ENCODE results near the gene TPD52L2. TPM values are rescaled to one million over a fixed set of nuclear protein-coding genes. Genes with fewer than 3 reads are reported as not detected.

Gene TPD52L2
- total RNA-seq, 1 donor from 2014 or later = 161 TPM

DNA sequence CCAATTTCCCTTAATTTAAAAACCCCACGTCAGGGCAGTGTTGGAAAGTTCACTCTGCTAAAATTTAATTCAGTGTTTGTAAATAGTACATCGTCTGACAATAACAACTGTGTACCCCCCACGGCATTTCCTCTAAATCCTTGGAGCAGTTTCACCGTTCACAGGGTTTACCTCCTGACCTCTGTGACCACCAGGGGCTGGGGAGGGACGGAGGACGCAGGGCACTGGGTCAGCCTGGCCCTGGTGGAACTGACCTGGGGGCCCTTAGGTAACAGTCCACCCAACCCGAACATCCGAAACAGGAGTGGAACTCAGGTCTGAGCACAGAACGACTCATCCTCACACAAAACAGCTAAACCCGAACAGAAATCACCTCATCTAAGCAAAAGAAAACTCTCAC lies 36.1 kb upstream of the TPD52L2 start:
- Histone ChIP-seq H3K36me3 (no peaks in the 10 kb centered on the region), H3K27ac (no peak overlapping the region), H3K4me1 (peaks cover 6 to 15% of the 10 kb centered on the region in 2 donors), H3K27me3 (no peaks in the 10 kb centered on the region), H3K9me3 (no peaks in the 10 kb centered on the region), H3K4me3 (peak overlapping the region in 1 of 2 donors; percentile 99)
- no peak for DNase-seq (ENCODE audit: low spot score in 2 of 2)
- TF ChIP-seq, protein P1, sequence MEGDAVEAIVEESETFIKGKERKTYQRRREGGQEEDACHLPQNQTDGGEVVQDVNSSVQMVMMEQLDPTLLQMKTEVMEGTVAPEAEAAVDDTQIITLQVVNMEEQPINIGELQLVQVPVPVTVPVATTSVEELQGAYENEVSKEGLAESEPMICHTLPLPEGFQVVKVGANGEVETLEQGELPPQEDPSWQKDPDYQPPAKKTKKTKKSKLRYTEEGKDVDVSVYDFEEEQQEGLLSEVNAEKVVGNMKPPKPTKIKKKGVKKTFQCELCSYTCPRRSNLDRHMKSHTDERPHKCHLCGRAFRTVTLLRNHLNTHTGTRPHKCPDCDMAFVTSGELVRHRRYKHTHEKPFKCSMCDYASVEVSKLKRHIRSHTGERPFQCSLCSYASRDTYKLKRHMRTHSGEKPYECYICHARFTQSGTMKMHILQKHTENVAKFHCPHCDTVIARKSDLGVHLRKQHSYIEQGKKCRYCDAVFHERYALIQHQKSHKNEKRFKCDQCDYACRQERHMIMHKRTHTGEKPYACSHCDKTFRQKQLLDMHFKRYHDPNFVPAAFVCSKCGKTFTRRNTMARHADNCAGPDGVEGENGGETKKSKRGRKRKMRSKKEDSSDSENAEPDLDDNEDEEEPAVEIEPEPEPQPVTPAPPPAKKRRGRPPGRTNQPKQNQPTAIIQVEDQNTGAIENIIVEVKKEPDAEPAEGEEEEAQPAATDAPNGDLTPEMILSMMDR (IDR thresholded peaks at IDR 0.05) = no peak
- intact Hi-C loops (cut with DNase I) = no loop called here

DNA sequence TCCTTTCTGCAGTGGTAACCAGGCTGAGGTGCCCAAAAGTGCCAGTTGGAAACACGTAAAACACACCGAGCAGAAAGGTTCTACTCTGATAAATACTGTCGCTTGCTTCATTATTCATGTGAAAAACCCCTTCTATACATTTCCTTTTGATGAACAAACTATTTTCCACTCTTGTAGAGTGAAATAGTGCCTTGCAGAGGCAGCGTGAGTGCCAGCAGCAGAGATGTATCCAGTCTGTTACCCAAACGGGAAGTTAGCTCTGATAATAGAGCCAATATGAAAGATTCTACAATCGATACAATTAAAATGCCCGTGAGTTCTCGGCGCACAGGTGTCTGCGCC lies 35.5 kb upstream of the TPD52L2 start:
- H3K27ac ChIP-seq = no peak overlapping the region
- H3K36me3 ChIP-seq = no peaks in the 10 kb centered on the region
- peak overlapping the region; percentile 82 to 99 for H3K4me3 ChIP-seq
- TF ChIP-seq, protein P1 (IDR thresholded peaks at IDR 0.05) = no peak
- H3K9me3 ChIP-seq = no peaks in the 10 kb centered on the region
- no peak for DNase-seq (ENCODE audit: low spot score in 2 of 2)
- intact Hi-C loops (cut with DNase I) = no loop called here
- peaks cover 13 to 22% of the 10 kb centered on the region in 2 donors for H3K4me1 ChIP-seq
- no peaks in the 10 kb centered on the region for H3K27me3 ChIP-seq

DNA sequence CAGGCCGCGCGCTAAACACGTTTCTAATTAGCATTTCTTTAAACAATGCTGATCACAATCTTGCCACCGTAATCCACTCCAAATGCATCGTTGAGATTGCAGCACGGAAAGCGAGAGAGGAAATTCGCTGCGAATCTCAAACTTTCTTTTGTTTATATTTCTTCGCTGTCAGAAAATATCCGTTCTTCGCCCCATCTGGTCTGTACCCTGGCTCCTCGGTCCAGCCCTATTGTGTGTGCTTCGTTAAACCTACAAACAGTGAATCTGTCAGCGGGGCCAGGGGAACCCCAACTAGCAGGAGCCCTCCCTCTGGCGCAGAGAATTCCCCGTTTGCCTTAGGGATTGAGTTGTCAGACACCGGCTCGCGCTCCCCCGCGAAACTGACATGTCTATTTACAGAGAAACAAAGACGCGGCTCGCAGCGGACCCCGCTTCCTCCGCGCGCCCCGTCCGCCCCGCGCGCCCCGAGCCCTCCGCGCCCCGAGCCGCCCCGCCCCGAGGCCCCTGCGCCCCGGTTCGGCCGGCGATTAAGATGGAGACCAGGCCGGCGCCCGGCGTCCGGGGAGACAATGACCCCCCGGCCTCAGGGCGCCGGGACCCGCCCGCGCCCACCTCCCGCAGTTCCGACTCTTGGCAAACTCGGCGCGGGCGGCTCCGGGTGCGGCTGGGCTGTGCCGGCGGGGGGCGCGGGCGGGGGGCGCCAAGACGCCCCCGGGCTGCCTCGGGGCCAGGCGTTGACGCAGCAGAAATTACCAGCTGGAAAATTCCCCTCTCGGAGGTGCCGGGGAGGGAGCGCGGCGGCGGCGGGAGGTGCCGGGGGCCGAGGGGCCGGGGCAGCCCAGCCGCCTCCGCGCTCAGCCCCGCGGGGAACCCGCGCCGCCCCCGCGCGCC lies 34.9 kb upstream of the TPD52L2 start:
- no peak for DNase-seq (ENCODE audit: low spot score in 2 of 2)
- H3K36me3 ChIP-seq = no peaks in the 10 kb centered on the region
- H3K4me3 ChIP-seq = peak overlapping the region; percentile 82 to 99
- H3K4me1 ChIP-seq = peaks cover 14 to 27% of the 10 kb centered on the region in 2 donors
- intact Hi-C loops (cut with DNase I) = loop anchor here (5.0 kb wide), 1 partner anchor 88 kb away; no protein-coding TSS in a partner anchor
- peak overlapping the region in 1 of 2 donors; percentile 39 for H3K27ac ChIP-seq
- H3K27me3 ChIP-seq = no peaks in the 10 kb centered on the region
- TF ChIP-seq, protein P1 (IDR thresholded peaks at IDR 0.05) = no peak
- H3K9me3 ChIP-seq = no peaks in the 10 kb centered on the region

DNA sequence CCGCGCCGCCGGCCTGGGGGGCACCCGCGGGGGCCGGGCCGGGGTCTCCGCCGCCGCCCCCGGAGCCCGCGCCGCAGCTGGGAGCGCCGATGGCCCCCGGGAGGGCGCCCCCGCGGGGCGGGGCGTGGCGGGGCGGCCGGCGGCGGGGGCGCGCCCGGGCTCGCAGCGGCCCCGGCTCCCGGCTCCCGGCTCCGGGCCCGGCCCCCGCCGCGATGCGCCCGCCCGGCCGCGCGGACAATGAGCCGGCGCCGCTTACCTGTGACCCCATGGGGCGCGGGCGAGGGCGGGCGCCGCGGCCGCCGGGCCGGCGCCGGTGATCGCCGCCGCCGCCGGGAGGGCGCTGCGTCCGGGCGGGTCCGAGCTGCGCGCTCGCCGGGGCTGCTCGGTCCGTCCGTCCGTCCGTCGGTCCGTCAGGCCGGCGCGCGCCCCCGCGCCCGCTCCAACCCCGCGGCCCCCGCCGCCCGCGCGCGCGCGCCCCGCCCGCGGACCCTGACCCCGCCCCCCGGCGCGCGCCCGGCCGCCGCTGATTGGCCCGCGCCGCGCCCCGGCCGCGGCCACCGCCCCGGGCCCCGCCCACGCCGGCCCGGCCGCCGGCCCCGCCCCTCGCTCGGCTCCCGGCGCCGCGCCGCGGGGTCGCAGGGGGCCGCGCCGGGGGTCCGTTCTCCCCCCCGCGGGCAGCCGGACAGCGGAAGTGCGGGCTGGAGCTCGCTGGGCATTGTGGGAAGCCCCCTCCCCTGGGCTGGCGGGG lies 34.1 kb upstream of the TPD52L2 start, which contains the start of gene ZBTB46:
ZBTB46 (minus strand) TSS at position 424 of the 748 bp plus-strand sequence. CDS start 40,507 bp downstream, outside the sequence.
- intact Hi-C loops (cut with DNase I) = loop anchor here (1.0 to 5.0 kb wide), 2 partner anchors 34 to 89 kb away; partner anchors contain the start of gene TPD52L2
- Histone ChIP-seq H3K9me3 (no peaks in the 10 kb centered on the region), H3K4me3 (peak within 1 kb of the TSS; percentile 82 to 99), H3K27ac (peak within 1 kb of the TSS in 1 of 2 donors; percentile 39), H3K27me3 (no peaks in the 10 kb centered on the region), H3K36me3 (no peaks in the 10 kb centered on the region), H3K4me1 (peaks cover 14 to 30% of the 10 kb centered on the region in 2 donors)
- TF ChIP-seq, protein P1 (IDR thresholded peaks at IDR 0.05) = no peak
- DNase-seq (ENCODE audit: low spot score in 2 of 2) = no peak

DNA sequence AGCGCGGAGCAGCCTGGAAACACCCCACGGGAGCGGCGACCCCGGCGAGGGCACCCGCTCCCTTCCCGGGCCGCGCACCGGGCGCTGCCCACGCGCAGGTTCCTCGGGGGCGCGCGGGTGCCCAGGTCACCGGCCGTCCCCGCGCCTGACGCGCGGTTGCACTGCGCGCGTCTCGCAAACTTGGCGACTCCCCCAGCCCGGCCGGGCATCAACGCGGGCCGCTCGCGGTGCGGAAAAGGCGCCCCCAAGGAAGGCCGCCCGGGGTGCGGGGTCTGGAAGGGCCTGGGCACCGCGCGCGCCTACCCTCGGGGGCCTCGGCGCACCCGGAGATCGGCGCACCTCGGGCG lies 33.5 kb upstream of the TPD52L2 start:
- Histone ChIP-seq H3K27ac (no peak overlapping the region), H3K4me1 (peaks cover 14 to 30% of the 10 kb centered on the region in 2 donors), H3K9me3 (no peaks in the 10 kb centered on the region), H3K27me3 (no peaks in the 10 kb centered on the region), H3K4me3 (peak overlapping the region; percentile 64 to 73), H3K36me3 (no peaks in the 10 kb centered on the region)
- DNase-seq (ENCODE audit: low spot score in 2 of 2) = no peak
- intact Hi-C loops (cut with DNase I) = loop anchor here (1.0 to 5.0 kb wide), 2 partner anchors 34 to 89 kb away; partner anchors contain the start of gene TPD52L2
- TF ChIP-seq, protein P1 (IDR thresholded peaks at IDR 0.05) = no peak
